IPS-20b (cell line): ENCODE results near the gene HIGD1A.

Source experiments
- H3K27ac ChIP-seq: one replicate; pipeline ENCODE4 v1.5.1; 2013; ENCODE audit warnings: low read length
- H3K27me3 ChIP-seq: 2 replicates; pipeline ENCODE4 v1.6.1; 2013; ENCODE audit warnings: mild to moderate bottlenecking, low read length, inconsistent platforms; ENCODE audit not compliant: insufficient read depth
- H3K36me3 ChIP-seq: 2 replicates; pipeline ENCODE4 v1.6.1; 2013; ENCODE audit warnings: low read depth, mild to moderate bottlenecking, inconsistent platforms, low read length, moderate library complexity; ENCODE audit not compliant: insufficient read depth
- H3K4me1 ChIP-seq: 2 replicates; pipeline ENCODE4 v1.6.1; 2013; ENCODE audit warnings: mild to moderate bottlenecking, control low read depth, inconsistent platforms, low read length, moderate library complexity; ENCODE audit not compliant: insufficient read depth
- H3K4me3 ChIP-seq: 2 replicates; pipeline ENCODE4 v1.5.1; 2013; ENCODE audit warnings: mild to moderate bottlenecking, low read length, inconsistent platforms
- H3K9ac ChIP-seq: 2 replicates; pipeline ENCODE4 v1.6.1; 2013; ENCODE audit warnings: low read depth, mild to moderate bottlenecking, inconsistent platforms, low read length, moderate library complexity
- H3K9me3 ChIP-seq: 2 replicates; pipeline ENCODE4 v1.6.1; 2013; ENCODE audit warnings: mild to moderate bottlenecking, low read depth, low read length, inconsistent platforms; ENCODE audit not compliant: insufficient read depth

The HIGD1A gene

DNA sequence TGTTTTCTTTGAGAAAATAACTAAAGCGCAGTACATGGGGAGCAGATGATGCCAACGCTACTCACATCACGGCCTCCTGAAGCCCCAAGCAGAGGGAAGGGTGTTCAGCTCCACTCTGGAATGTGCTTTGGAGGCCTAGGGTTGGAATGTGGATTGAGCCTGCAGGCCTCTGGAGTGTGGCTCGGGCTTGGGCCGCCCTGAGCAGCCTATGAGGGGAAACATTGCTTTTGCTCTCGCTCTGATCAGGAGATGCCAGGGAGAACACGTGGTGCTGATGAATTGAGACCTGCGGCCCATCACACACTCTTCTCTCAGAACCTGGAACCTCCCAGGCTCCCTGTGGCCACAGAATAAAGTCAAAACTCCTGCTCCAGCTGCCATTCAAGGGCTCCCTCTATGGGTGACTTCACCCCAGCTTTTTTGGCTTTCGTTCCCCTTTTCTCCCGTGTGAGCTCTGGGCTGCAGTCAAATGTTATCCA is 54.5 kb downstream of the HIGD1A start:
- Histone ChIP-seq H3K36me3 (no peaks in the 10 kb centered on the region), H3K9me3 (no peaks in the 10 kb centered on the region), H3K9ac (no peak overlapping the region), H3K4me1 (no peaks in the 10 kb centered on the region; the same call in 1 of the 2 replicates), H3K4me3 (no peak overlapping the region), H3K27ac (no peak overlapping the region), H3K27me3 (no peaks in the 10 kb centered on the region)

GRCh38 chr3:42749025-42749752 is 55.1 kb downstream of the HIGD1A start:
- no peak overlapping the region for H3K27ac ChIP-seq
- H3K4me1 ChIP-seq, result no peaks in the 10 kb centered on the region; the same call in 1 of the 2 replicates
- H3K36me3 ChIP-seq, result no peaks in the 10 kb centered on the region
- no peaks in the 10 kb centered on the region for H3K9me3 ChIP-seq
- no peak overlapping the region for H3K4me3 ChIP-seq
- H3K27me3 ChIP-seq, result no peaks in the 10 kb centered on the region
- no peak overlapping the region for H3K9ac ChIP-seq

DNA sequence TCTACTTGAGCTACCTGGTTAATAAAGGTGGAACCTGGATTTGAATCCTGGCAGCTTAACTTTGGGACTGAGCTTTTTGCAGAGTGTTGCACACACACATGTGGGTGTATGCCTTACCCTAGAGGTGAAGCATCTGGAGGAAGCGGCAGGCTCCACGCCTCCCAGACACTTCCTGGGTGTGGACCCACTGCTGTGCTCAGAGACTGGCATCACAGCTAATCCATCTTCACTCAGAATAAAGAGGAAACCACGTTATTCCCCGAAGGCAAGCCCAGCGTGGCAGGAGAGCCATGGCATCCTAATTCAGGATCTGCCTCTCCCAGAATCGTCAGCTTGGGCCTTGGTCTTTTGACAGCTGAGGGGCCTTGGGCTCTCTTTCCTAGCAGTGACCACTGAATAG is 56.7 kb downstream of the HIGD1A start:
- H3K27me3 ChIP-seq, result no peaks in the 10 kb centered on the region
- no peak overlapping the region for H3K4me3 ChIP-seq
- no peaks in the 10 kb centered on the region for H3K9me3 ChIP-seq
- H3K4me1 ChIP-seq, result no peaks in the 10 kb centered on the region; the same call in 1 of the 2 replicates
- no peak overlapping the region for H3K9ac ChIP-seq
- H3K27ac ChIP-seq, result no peak overlapping the region
- no peaks in the 10 kb centered on the region for H3K36me3 ChIP-seq

GRCh38 chr3:42746455-42747450 is 57.5 kb downstream of the HIGD1A start:
- Histone ChIP-seq H3K9ac (no peak overlapping the region), H3K4me1 (no peaks in the 10 kb centered on the region; the same call in 1 of the 2 replicates), H3K36me3 (no peaks in the 10 kb centered on the region), H3K27me3 (no peaks in the 10 kb centered on the region), H3K4me3 (no peak overlapping the region), H3K27ac (no peak overlapping the region), H3K9me3 (no peaks in the 10 kb centered on the region)

DNA sequence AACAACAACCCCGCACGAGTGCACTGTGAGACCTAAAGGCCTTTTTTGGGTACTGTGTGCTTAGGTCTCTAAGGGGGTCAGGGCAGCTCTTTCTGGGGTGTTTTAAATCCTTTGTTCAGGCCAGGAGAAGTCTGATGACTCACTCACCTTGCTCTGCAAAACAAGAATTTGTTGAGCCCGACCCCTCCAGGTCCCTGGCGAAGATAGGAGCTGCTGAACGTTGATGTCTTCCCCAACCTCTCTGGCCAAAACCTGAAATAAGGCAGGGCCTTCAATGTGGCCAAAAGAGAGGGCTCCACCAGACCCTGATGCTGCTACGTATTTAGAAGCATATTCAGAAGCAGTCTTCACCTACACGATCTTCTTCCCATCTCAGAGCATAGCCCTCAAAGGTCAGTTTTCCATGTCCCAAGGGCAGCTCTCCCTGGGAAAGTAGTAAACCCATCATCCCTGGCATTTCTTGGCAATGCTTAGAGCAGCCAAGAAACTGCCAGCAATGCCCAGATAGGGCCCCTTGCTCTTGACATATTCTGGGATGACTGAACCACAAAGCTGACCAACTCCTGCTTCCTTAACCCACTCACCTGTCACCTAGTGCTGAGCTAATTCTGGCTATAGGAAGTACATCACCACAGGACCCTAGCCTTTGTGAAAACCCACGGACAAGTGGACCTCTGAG is 58.4 kb downstream of the HIGD1A start:
- Histone ChIP-seq H3K27ac (no peak overlapping the region), H3K4me1 (no peaks in the 10 kb centered on the region; the same call in 1 of the 2 replicates), H3K9ac (no peak overlapping the region), H3K36me3 (no peaks in the 10 kb centered on the region), H3K9me3 (no peaks in the 10 kb centered on the region), H3K4me3 (no peak overlapping the region), H3K27me3 (no peaks in the 10 kb centered on the region)

DNA sequence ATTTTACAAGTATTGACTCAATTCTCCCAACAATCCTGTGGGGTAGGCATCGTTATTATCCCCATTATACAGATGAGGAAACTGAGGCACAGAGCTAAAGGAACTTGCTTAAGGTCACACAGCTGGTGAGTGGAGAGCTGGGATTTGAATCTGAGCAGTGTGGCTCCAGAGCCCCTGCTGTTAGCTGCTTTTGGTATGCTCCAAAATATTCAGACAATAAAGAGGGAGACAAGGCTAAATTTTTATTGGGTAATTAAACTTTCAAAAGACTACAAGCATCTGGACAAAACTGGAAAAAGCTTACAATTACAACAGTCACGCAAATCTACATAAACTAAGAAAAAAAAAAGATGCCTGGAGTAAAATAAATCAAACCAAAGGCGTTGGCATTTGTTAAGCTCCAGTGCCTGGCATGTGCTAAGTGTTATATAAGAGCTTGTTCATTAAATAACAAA is 59.0 kb downstream of the HIGD1A start:
- Histone ChIP-seq H3K4me1 (no peaks in the 10 kb centered on the region; the same call in 1 of the 2 replicates), H3K27ac (no peak overlapping the region), H3K9ac (no peak overlapping the region), H3K4me3 (no peak overlapping the region), H3K36me3 (no peaks in the 10 kb centered on the region), H3K27me3 (no peaks in the 10 kb centered on the region), H3K9me3 (no peaks in the 10 kb centered on the region)

DNA sequence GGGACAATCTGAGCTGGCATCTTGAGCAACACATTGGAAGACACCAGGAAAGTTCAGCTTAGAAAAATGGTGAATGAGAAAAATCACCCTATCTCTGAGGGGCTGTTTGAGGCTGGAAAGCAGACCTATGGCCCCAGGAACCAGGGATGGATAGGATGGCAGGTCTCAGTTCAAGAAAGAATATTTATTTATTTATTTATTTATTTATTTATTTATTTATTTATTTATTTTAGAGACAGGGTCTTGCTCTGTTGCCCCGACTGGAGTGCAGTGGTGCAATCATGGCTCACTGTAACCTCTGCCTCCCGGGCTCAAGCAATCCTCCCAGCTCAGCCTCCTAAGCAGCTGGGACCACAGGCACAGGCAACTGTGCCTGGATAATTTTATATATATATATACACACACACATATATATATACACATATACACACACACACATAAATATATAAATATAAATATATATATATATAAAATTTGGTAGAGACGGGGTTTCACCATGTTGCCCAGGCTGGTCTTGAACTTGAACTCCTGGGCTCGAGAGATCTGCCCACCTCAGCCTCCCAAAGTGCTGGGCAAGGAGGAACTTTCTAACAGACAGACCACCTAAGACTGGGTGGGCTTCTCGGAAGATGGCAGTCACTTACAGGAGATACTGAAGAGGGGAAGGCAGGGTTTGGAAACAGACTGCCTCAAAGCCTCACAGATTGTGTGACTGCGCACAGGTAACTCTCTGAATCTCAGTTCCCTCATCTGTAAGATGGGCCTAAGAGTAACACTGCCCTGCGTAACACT is 60.9 kb downstream of the HIGD1A start:
- Histone ChIP-seq H3K9me3 (no peaks in the 10 kb centered on the region), H3K4me1 (no peaks in the 10 kb centered on the region; the same call in 1 of the 2 replicates)

GRCh38 chr3:42742688-42743087 is 61.6 kb downstream of the HIGD1A start:
- no peaks in the 10 kb centered on the region for H3K36me3 ChIP-seq
- no peak overlapping the region for H3K27ac ChIP-seq
- no peaks in the 10 kb centered on the region for H3K9me3 ChIP-seq
- no peak overlapping the region for H3K9ac ChIP-seq
- no peaks in the 10 kb centered on the region for H3K27me3 ChIP-seq
- no peak overlapping the region for H3K4me3 ChIP-seq
- no peaks in the 10 kb centered on the region; the same call in 1 of the 2 replicates for H3K4me1 ChIP-seq

More for the DNA sequence above, 60.9 kb downstream of the HIGD1A start:
- Histone ChIP-seq H3K9ac (no peak overlapping the region), H3K27ac (no peak overlapping the region), H3K36me3 (no peaks in the 10 kb centered on the region), H3K4me3 (no peak overlapping the region), H3K27me3 (no peaks in the 10 kb centered on the region)

GRCh38 chr3:42742259-42742658 is 62.0 kb downstream of the HIGD1A start:
- Histone ChIP-seq H3K36me3 (no peaks in the 10 kb centered on the region), H3K27ac (no peak overlapping the region), H3K9ac (no peak overlapping the region), H3K4me3 (no peak overlapping the region), H3K27me3 (no peaks in the 10 kb centered on the region), H3K9me3 (no peaks in the 10 kb centered on the region), H3K4me1 (no peaks in the 10 kb centered on the region; the same call in 1 of the 2 replicates)

DNA sequence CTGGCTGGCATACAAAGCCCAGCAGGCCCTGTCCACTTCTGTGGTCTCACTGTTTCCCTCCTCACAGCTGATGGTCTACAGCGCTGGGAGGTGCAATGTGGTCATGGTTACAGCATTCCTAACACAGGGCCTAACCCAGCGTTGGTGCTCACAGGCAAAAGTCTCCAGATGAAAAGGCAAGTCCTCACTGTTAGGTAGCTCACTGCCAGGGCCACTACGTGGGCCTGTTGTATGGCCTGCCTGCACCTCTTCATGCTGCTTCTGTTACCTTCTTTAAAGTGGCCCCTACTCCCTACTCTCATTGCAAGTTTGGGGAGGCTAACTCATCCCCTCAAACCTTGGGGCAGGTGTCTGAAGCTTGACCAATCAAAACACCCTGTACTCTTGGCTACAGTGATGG is 62.5 kb downstream of the HIGD1A start:
- Histone ChIP-seq H3K27me3 (no peaks in the 10 kb centered on the region), H3K27ac (no peak overlapping the region), H3K9ac (no peak overlapping the region), H3K36me3 (no peaks in the 10 kb centered on the region), H3K4me1 (no peaks in the 10 kb centered on the region; the same call in 1 of the 2 replicates), H3K4me3 (no peak overlapping the region), H3K9me3 (no peaks in the 10 kb centered on the region)
